WTC11 (cell line): ENCODE data around the gene DUSP5. TPM values are rescaled to one million over a fixed set of nuclear protein-coding genes. Genes with fewer than 3 reads are reported as not detected.

Experiments
- ATAC-seq: fragments of 200-7000 bp; cut with Tn5 transposase; 2 replicates; pipeline ENCODE4 v1.10.0; 2021; ENCODE audit warnings: mild to moderate bottlenecking, moderate library complexity
- CTCF ChIA-PET: fragments of 300-600 bp; sonication (Branson Sonifier 250); formaldehyde crosslinking; loops from one replicate; lab custom pipeline; 2021; ENCODE audit warnings: antibody characterized with exemption; lab: Charles Lee
- POLR2A ChIA-PET: fragments of 350-600 bp; sonication (Branson Sonifier 250); formaldehyde crosslinking; loops from one replicate; lab custom pipeline; 2021; ENCODE audit warnings: antibody characterized with exemption; lab: Charles Lee
- DNase-seq: peaks from one replicate; pipeline ENCODE4 v3.0.0; 2021; ENCODE audit warnings: low spot score
- H3K27ac Mint-ChIP-seq: 2 replicates; pipeline ENCODE4 v1.8.0; 2021; ENCODE audit warnings: mixed read lengths
- H3K27me3 Mint-ChIP-seq: 2 replicates; pipeline ENCODE4 v1.8.0; 2021; ENCODE audit warnings: low read depth, mild to moderate bottlenecking, moderate library complexity, mixed read lengths
- H3K36me3 Mint-ChIP-seq: 2 replicates; pipeline ENCODE4 v1.8.0; 2021; ENCODE audit warnings: mixed read lengths
- H3K4me1 Mint-ChIP-seq: 2 replicates; pipeline ENCODE4 v1.8.0; 2022; ENCODE audit warnings: mixed read lengths
- H3K4me3 Mint-ChIP-seq: 2 replicates; pipeline ENCODE4 v1.8.0; 2021; ENCODE audit warnings: mild to moderate bottlenecking, moderate library complexity, mixed read lengths
- H3K9me3 Mint-ChIP-seq: 2 replicates; pipeline ENCODE4 v1.8.0; 2021; ENCODE audit warnings: mixed read lengths
- ATF1 ChIP-seq: sonication (generic); formaldehyde crosslinking; IDR thresholded peaks from 2 replicates; pipeline ENCODE4 v1.8.1; 2023; ENCODE audit warnings: mild to moderate bottlenecking, moderate library complexity, missing genetic modification reagents
- CBFB ChIP-seq: sonication (generic); formaldehyde crosslinking; IDR thresholded peaks from 2 replicates; pipeline ENCODE4 v1.8.1; 2022; ENCODE audit warnings: mild to moderate bottlenecking, low read depth, missing genetic modification reagents
- CREM ChIP-seq: sonication (generic); formaldehyde crosslinking; IDR thresholded peaks from 2 replicates; pipeline ENCODE4 v1.8.1; 2022; ENCODE audit warnings: mild to moderate bottlenecking, missing genetic modification reagents, moderate library complexity
- EMX1 ChIP-seq: fragments of 250-450 bp; sonication (Bioruptor Pico); IDR thresholded peaks from 2 replicates; pipeline ENCODE4 v1.8.0; 2021; ENCODE audit warnings: mild to moderate bottlenecking
- ETV6 ChIP-seq: sonication (generic); formaldehyde crosslinking; IDR thresholded peaks from 2 replicates; pipeline ENCODE4 v1.8.1; 2022; ENCODE audit warnings: mild to moderate bottlenecking, missing genetic modification reagents
- NR3C1 ChIP-seq: sonication (generic); formaldehyde crosslinking; conservative IDR thresholded peaks from 2 replicates; pipeline ENCODE4 v1.8.1; 2023; ENCODE audit warnings: low read depth, mild to moderate bottlenecking, missing genetic modification reagents
- SMAD4 ChIP-seq: sonication (generic); formaldehyde crosslinking; IDR thresholded peaks from 2 replicates; pipeline ENCODE4 v1.8.0; 2022; ENCODE audit warnings: mild to moderate bottlenecking, missing genetic modification reagents
- STAT6 ChIP-seq: sonication (generic); formaldehyde crosslinking; conservative IDR thresholded peaks from 2 replicates; pipeline ENCODE4 v1.8.1; 2023; ENCODE audit warnings: mild to moderate bottlenecking, low read depth, missing genetic modification reagents, moderate library complexity
- TEAD1 ChIP-seq: sonication (generic); formaldehyde crosslinking; IDR thresholded peaks from 2 replicates; pipeline ENCODE4 v1.8.0; 2022; ENCODE audit warnings: mild to moderate bottlenecking, missing genetic modification reagents
- ZNF138 ChIP-seq: sonication (generic); formaldehyde crosslinking; conservative IDR thresholded peaks from 2 replicates; pipeline ENCODE4 v1.8.1; 2022; ENCODE audit warnings: mild to moderate bottlenecking, moderate library complexity, missing genetic modification reagents
- ZNF263 ChIP-seq: sonication (generic); formaldehyde crosslinking; IDR thresholded peaks from 2 replicates; pipeline ENCODE4 v1.8.1; 2022; ENCODE audit warnings: low read depth, mild to moderate bottlenecking, moderate library complexity, missing genetic modification reagents
- ZNF281 ChIP-seq: sonication (generic); formaldehyde crosslinking; IDR thresholded peaks from 2 replicates; pipeline ENCODE4 v1.8.0; 2023; ENCODE audit warnings: mild to moderate bottlenecking, missing genetic modification reagents
- ZNF423 ChIP-seq: fragments of 250-450 bp; sonication (Bioruptor Pico); IDR thresholded peaks from 2 replicates; pipeline ENCODE4 v2.1.2; 2022; ENCODE audit warnings: mild to moderate bottlenecking, moderate library complexity
- total RNA-seq: library from RNA; stranded (reverse); gene quantifications from 3 replicates; pipeline ENCODE4 v1.2.3, GENCODE V29; 2021
- TF ChIP-seq, protein P1 (sequence below): sonication (generic); formaldehyde crosslinking; IDR thresholded peaks from 2 replicates; pipeline ENCODE4 v1.8.0; 2022; ENCODE audit warnings: missing genetic modification reagents
- TF ChIP-seq, protein P2 (sequence below): fragments of 250-450 bp; sonication (Bioruptor Pico); IDR thresholded peaks from 2 replicates; pipeline ENCODE4 v1.9.0; 2021; ENCODE audit warnings: mild to moderate bottlenecking, borderline replicate concordance
- TF ChIP-seq, protein P3 (sequence below): sonication (generic); formaldehyde crosslinking; IDR thresholded peaks from 2 replicates; pipeline ENCODE4 v1.8.0; 2022; ENCODE audit warnings: mild to moderate bottlenecking, missing genetic modification reagents
- TF ChIP-seq, protein P4 (sequence below): fragments of 200-600 bp; IDR thresholded peaks from 2 replicates; pipeline ENCODE4 v1.8.0; 2022; ENCODE audit warnings: antibody characterized with exemption

The DUSP5 gene
- total RNA-seq, 1 experiment from 2014 or later, result 55.1 TPM

GRCh38 chr10:110529596-110530011 lies 31.9 kb downstream of the DUSP5 start:
- Mint-ChIP-seq H3K4me1 (peaks cover 54% of the 10 kb centered on the region), H3K27ac (peak overlapping the region; percentile 94), H3K27me3 (no peaks in the 10 kb centered on the region), H3K4me3 (peak overlapping the region; percentile 47), H3K9me3 (no peaks in the 10 kb centered on the region), H3K36me3 (no peaks in the 10 kb centered on the region)
- DNase-seq (peak; percentile 48), ATAC-seq (peak; percentile 27)
- POLR2A ChIA-PET, result interaction anchor here (0.7 to 1.0 kb wide), 2 partner anchors 31 to 33 kb away, joined by 4 read pairs; no protein-coding TSS in a partner anchor
- TF ChIP-seq, protein P1, sequence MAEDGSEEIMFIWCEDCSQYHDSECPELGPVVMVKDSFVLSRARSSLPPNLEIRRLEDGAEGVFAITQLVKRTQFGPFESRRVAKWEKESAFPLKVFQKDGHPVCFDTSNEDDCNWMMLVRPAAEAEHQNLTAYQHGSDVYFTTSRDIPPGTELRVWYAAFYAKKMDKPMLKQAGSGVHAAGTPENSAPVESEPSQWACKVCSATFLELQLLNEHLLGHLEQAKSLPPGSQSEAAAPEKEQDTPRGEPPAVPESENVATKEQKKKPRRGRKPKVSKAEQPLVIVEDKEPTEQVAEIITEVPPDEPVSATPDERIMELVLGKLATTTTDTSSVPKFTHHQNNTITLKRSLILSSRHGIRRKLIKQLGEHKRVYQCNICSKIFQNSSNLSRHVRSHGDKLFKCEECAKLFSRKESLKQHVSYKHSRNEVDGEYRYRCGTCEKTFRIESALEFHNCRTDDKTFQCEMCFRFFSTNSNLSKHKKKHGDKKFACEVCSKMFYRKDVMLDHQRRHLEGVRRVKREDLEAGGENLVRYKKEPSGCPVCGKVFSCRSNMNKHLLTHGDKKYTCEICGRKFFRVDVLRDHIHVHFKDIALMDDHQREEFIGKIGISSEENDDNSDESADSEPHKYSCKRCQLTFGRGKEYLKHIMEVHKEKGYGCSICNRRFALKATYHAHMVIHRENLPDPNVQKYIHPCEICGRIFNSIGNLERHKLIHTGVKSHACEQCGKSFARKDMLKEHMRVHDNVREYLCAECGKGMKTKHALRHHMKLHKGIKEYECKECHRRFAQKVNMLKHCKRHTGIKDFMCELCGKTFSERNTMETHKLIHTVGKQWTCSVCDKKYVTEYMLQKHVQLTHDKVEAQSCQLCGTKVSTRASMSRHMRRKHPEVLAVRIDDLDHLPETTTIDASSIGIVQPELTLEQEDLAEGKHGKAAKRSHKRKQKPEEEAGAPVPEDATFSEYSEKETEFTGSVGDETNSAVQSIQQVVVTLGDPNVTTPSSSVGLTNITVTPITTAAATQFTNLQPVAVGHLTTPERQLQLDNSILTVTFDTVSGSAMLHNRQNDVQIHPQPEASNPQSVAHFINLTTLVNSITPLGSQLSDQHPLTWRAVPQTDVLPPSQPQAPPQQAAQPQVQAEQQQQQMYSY, result no peak
- TF ChIP-seq STAT6 (CRISPR knock-in tag) (no peak), ZNF138 (CRISPR knock-in tag) (no peak), ZNF263 (no peak), CREM (CRISPR knock-in tag) (no peak), NR3C1 (no peak), ETV6 (peak; percentile 72; the same call in 1 of the 2 replicates), ZNF281 (CRISPR knock-in tag) (peak; percentile 60; the same call in 1 of the 2 replicates), ZNF423 (CRISPR knock-in tag) (no peak), ATF1 (CRISPR knock-in tag) (no peak), CBFB (CRISPR knock-in tag) (no peak), EMX1 (no peak), SMAD4 (CRISPR knock-in tag) (no peak), TEAD1 (CRISPR knock-in tag) (peak; percentile 24; the same call in 1 of the 2 replicates)
- TF ChIP-seq, protein P2, sequence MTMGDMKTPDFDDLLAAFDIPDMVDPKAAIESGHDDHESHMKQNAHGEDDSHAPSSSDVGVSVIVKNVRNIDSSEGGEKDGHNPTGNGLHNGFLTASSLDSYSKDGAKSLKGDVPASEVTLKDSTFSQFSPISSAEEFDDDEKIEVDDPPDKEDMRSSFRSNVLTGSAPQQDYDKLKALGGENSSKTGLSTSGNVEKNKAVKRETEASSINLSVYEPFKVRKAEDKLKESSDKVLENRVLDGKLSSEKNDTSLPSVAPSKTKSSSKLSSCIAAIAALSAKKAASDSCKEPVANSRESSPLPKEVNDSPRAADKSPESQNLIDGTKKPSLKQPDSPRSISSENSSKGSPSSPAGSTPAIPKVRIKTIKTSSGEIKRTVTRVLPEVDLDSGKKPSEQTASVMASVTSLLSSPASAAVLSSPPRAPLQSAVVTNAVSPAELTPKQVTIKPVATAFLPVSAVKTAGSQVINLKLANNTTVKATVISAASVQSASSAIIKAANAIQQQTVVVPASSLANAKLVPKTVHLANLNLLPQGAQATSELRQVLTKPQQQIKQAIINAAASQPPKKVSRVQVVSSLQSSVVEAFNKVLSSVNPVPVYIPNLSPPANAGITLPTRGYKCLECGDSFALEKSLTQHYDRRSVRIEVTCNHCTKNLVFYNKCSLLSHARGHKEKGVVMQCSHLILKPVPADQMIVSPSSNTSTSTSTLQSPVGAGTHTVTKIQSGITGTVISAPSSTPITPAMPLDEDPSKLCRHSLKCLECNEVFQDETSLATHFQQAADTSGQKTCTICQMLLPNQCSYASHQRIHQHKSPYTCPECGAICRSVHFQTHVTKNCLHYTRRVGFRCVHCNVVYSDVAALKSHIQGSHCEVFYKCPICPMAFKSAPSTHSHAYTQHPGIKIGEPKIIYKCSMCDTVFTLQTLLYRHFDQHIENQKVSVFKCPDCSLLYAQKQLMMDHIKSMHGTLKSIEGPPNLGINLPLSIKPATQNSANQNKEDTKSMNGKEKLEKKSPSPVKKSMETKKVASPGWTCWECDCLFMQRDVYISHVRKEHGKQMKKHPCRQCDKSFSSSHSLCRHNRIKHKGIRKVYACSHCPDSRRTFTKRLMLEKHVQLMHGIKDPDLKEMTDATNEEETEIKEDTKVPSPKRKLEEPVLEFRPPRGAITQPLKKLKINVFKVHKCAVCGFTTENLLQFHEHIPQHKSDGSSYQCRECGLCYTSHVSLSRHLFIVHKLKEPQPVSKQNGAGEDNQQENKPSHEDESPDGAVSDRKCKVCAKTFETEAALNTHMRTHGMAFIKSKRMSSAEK (CRISPR knock-in tag), result no peak
- TF ChIP-seq, protein P3, sequence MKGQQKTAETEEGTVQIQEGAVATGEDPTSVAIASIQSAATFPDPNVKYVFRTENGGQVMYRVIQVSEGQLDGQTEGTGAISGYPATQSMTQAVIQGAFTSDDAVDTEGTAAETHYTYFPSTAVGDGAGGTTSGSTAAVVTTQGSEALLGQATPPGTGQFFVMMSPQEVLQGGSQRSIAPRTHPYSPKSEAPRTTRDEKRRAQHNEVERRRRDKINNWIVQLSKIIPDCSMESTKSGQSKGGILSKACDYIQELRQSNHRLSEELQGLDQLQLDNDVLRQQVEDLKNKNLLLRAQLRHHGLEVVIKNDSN, result no peak
- TF ChIP-seq, protein P4, sequence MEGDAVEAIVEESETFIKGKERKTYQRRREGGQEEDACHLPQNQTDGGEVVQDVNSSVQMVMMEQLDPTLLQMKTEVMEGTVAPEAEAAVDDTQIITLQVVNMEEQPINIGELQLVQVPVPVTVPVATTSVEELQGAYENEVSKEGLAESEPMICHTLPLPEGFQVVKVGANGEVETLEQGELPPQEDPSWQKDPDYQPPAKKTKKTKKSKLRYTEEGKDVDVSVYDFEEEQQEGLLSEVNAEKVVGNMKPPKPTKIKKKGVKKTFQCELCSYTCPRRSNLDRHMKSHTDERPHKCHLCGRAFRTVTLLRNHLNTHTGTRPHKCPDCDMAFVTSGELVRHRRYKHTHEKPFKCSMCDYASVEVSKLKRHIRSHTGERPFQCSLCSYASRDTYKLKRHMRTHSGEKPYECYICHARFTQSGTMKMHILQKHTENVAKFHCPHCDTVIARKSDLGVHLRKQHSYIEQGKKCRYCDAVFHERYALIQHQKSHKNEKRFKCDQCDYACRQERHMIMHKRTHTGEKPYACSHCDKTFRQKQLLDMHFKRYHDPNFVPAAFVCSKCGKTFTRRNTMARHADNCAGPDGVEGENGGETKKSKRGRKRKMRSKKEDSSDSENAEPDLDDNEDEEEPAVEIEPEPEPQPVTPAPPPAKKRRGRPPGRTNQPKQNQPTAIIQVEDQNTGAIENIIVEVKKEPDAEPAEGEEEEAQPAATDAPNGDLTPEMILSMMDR, result no peak
- CTCF ChIA-PET, result interaction anchor here (0.7 to 1.1 kb wide), 4 partner anchors 17 to 176 kb away, joined by 3 to 5 read pairs (median 4); no protein-coding TSS in a partner anchor
